Calu3 (cell line): ENCODE results near the gene PARVG. TPM values are rescaled to one million over a fixed set of nuclear protein-coding genes. Genes with fewer than 3 reads are reported as not detected.

Source experiments
- Bru-seq: library from RNA; stranded (reverse); fragments of 400-500 nt; gene quantifications from one replicate; lab custom pipeline; 2021; lab: Mats Ljungman, UMichigan
- BruChase-seq, 2 experiments: library from RNA; stranded (reverse); fragments of 400-500 nt; gene quantifications; one replicate each; lab custom pipeline; 2021; lab: Mats Ljungman, UMichigan
- BruUV-seq: library from RNA; stranded (reverse); fragments of 400-500 nt; replicated peaks from 2 replicates; lab custom pipeline; 2021; lab: Mats Ljungman, UMichigan
- CTCF ChIA-PET: fragments of 300-600 bp; sonication (Branson Sonifier 250); formaldehyde crosslinking; loops from one replicate; lab custom pipeline; 2022; ENCODE audit warnings: antibody characterized with exemption; lab: Charles Lee
- DNase-seq: peaks from one replicate; pipeline ENCODE4 v3.0.0; 2022
- H3K27ac Mint-ChIP-seq: one replicate; pipeline ENCODE4 v1.8.0; 2022; ENCODE audit warnings: mixed read lengths; ENCODE audit not compliant: unreplicated experiment
- H3K27me3 Mint-ChIP-seq: one replicate; pipeline ENCODE4 v1.8.0; 2022; ENCODE audit warnings: mixed read lengths; ENCODE audit not compliant: unreplicated experiment
- H3K36me3 Mint-ChIP-seq: one replicate; pipeline ENCODE4 v1.8.0; 2022; ENCODE audit warnings: mild to moderate bottlenecking, moderate library complexity, mixed read lengths; ENCODE audit not compliant: insufficient read depth, unreplicated experiment
- H3K4me1 Mint-ChIP-seq: one replicate; pipeline ENCODE4 v1.8.0; 2022; ENCODE audit warnings: mild to moderate bottlenecking, low read depth, mixed read lengths; ENCODE audit not compliant: unreplicated experiment
- H3K4me3 Mint-ChIP-seq: one replicate; pipeline ENCODE4 v1.8.0; 2022; ENCODE audit warnings: mild to moderate bottlenecking, low read depth, moderate library complexity, mixed read lengths; ENCODE audit not compliant: unreplicated experiment
- H3K9me3 Mint-ChIP-seq: one replicate; pipeline ENCODE4 v1.8.0; 2022; ENCODE audit warnings: low read depth, mixed read lengths; ENCODE audit not compliant: unreplicated experiment
- intact Hi-C: fragments of 100-400 bp; cut with micrococcal nuclease; formaldehyde crosslinking; loops from one replicate; pipeline ENCODE4 v1.10.0; 2022; ENCODE audit not compliant: unreplicated experiment
- long read RNA-seq: library from polyadenylated mRNA; stranded (forward); transcript quantifications from one replicate; pipeline ENCODE4 v2.0.0, GENCODE V29; 2022
- total RNA-seq: library from RNA; stranded (reverse); gene quantifications from 2 replicates; pipeline ENCODE4 v1.2.3, GENCODE V29; 2022
- TF ChIP-seq, protein P1 (sequence below): fragments of 200-600 bp; IDR thresholded peaks from one replicate; pipeline ENCODE4 v1.8.0; 2022; ENCODE audit warnings: antibody characterized with exemption; ENCODE audit not compliant: unreplicated experiment

The PARVG gene, protein sequence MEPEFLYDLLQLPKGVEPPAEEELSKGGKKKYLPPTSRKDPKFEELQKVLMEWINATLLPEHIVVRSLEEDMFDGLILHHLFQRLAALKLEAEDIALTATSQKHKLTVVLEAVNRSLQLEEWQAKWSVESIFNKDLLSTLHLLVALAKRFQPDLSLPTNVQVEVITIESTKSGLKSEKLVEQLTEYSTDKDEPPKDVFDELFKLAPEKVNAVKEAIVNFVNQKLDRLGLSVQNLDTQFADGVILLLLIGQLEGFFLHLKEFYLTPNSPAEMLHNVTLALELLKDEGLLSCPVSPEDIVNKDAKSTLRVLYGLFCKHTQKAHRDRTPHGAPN
- total RNA-seq (not detected in 2 replicates), Bru-seq, nascent RNA (percentile 12 among the genes with signal in this experiment), BruChase-seq, experiment 1, labeled RNA remaining after a 6-hour chase (percentile 3 among the genes with signal in this experiment), BruChase-seq, experiment 2, labeled RNA remaining after a 2-hour chase (not detected)
- long read RNA-seq, result 0 reads

DNA sequence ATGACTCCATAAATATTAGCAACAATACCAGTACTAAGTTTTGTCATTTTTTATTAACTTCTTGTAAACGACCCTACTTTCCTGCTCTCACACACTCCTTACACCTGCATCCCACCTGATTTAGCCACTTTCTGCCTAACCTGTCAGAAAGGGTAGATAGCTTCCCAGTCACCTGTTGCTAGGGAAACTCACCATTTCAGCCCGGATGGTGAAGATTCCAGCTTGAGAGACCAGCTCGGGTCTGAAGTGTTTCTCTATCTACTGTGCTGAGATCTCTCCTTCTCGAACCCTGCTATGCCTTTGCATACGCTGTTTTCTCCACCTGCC is at the start of gene PARVG:
Gene PARVG, plus strand, starts transcription at position 220 of the 327 bp plus-strand sequence. CDS start 2,405 bp downstream, outside the sequence.
- H3K4me3 Mint-ChIP-seq, result no peak within 1 kb of the TSS
- H3K4me1 Mint-ChIP-seq, result no peaks in the 10 kb centered on the region
- H3K36me3 Mint-ChIP-seq, result no peaks in the 10 kb centered on the region
- CTCF ChIA-PET, result interaction anchor here (1.2 kb wide), 1 partner anchor 40 kb away, joined by 3 read pairs; no protein-coding TSS in a partner anchor
- peaks cover 98% of the 10 kb centered on the region for H3K27me3 Mint-ChIP-seq
- no peak within 1 kb of the TSS for H3K27ac Mint-ChIP-seq
- DNase-seq, result peak; percentile 19
- no peaks in the 10 kb centered on the region for H3K9me3 Mint-ChIP-seq
- BruUV-seq, result no TSS peak
- intact Hi-C loops, result no loop called here
- TF ChIP-seq, protein P1, sequence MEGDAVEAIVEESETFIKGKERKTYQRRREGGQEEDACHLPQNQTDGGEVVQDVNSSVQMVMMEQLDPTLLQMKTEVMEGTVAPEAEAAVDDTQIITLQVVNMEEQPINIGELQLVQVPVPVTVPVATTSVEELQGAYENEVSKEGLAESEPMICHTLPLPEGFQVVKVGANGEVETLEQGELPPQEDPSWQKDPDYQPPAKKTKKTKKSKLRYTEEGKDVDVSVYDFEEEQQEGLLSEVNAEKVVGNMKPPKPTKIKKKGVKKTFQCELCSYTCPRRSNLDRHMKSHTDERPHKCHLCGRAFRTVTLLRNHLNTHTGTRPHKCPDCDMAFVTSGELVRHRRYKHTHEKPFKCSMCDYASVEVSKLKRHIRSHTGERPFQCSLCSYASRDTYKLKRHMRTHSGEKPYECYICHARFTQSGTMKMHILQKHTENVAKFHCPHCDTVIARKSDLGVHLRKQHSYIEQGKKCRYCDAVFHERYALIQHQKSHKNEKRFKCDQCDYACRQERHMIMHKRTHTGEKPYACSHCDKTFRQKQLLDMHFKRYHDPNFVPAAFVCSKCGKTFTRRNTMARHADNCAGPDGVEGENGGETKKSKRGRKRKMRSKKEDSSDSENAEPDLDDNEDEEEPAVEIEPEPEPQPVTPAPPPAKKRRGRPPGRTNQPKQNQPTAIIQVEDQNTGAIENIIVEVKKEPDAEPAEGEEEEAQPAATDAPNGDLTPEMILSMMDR, result no peak

DNA sequence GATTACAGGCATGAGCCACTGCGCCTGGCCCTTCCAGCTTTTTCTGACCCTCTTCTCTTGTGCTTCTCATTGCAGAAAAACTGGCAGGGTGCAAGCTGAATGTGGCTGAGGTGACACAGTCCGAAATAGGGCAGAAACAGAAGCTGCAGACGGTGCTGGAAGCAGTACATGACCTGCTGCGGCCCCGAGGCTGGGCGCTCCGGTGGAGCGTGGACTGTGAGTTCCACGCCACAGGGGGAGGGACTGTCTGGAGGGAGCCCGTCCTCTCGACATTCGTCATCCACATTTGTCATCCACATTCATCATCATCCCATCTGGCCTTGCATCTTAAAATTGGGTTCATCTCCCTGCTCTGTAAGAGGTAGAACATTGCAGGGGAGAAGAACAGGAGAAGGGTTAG is 49.3 kb upstream of the PARVG start:
- Mint-ChIP-seq H3K36me3 (no peaks in the 10 kb centered on the region), H3K4me3 (no peak overlapping the region), H3K27ac (no peak overlapping the region), H3K9me3 (peaks cover 2% of the 10 kb centered on the region), H3K4me1 (no peaks in the 10 kb centered on the region), H3K27me3 (no peaks in the 10 kb centered on the region)
- no peak for DNase-seq
- intact Hi-C loops, result no loop called here
- CTCF ChIA-PET, result no interaction called here
- TF ChIP-seq, protein P1, result no peak
- no TSS peak for BruUV-seq

DNA sequence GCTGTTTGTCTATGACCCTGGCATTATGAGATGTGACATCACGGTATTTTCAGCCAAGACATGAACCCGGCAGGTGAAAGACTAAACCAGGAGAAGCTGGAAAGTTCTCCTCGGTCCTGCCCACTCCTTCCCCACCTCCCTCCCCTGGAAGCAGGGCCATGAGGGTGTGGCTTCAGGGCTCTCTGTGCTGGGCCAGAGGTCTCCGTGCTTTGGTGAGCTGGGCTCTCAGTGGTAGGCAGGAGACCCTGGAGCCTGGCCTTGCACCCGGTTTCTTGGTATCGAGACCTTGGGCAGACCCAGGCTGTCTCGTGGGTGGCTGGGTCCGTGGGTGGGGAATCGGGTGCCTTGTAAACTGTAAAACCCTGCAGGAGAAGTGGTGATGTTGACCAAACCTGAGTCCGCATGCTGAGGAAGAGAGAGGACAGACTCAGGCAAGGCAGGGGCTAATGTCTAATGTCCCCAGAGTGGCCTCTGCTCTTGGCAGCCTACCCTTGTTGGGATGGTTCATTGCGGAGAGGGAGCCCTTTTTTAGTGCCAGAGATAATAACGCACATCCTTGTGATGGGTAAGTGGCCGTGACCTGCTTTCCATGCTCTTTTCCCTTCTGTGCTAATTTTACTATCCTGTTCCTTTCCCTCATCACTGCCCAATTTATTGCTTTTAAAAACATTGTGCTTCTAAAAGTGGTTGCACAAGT is 48.6 kb upstream of the PARVG start:
- DNase-seq, result no peak
- no peak overlapping the region for H3K4me3 Mint-ChIP-seq
- CTCF ChIA-PET, result no interaction called here
- no TSS peak for BruUV-seq
- TF ChIP-seq, protein P1, result no peak
- intact Hi-C loops, result no loop called here
- H3K27ac Mint-ChIP-seq, result no peak overlapping the region
- H3K36me3 Mint-ChIP-seq, result no peaks in the 10 kb centered on the region
- no peaks in the 10 kb centered on the region for H3K27me3 Mint-ChIP-seq
- peaks cover 2% of the 10 kb centered on the region for H3K9me3 Mint-ChIP-seq
- H3K4me1 Mint-ChIP-seq, result no peaks in the 10 kb centered on the region

DNA sequence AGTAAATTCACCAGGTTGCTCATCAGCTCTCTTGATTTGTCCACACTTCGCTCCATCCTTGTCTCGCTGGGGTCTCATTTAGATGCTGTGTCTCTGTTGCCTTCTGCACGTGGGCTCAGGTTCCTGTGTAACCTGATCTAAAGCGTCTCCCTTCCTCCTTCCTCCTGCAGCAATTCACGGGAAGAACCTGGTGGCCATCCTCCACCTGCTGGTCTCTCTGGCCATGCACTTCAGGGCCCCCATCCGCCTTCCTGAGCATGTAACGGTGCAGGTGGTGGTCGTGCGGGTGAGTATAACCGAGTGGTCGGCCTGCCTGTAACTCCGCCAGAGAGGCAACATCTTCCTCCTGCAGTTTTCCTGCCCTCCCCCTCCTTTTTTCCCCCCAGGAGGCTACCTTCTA is 48.0 kb upstream of the PARVG start:
- CTCF ChIA-PET, result no interaction called here
- H3K36me3 Mint-ChIP-seq, result no peaks in the 10 kb centered on the region

More for the DNA sequence above, 48.0 kb upstream of the PARVG start:
- BruUV-seq, result no TSS peak
- peaks cover 4% of the 10 kb centered on the region for H3K4me1 Mint-ChIP-seq
- intact Hi-C loops, result no loop called here
- H3K4me3 Mint-ChIP-seq, result no peak overlapping the region
- H3K9me3 Mint-ChIP-seq, result peaks cover 2% of the 10 kb centered on the region
- H3K27me3 Mint-ChIP-seq, result no peaks in the 10 kb centered on the region
- H3K27ac Mint-ChIP-seq, result no peak overlapping the region
- no peak for DNase-seq
- TF ChIP-seq, protein P1, result no peak
